Ecto neural progenitor cell (in vitro differentiated cells): Measurements from ENCODE around the gene UBXN2A.
A peak's percentile ranks its signal among the peaks of the same experiment; 100 is the strongest.
"Not testable (repeated sequence)": the region's sequence is repeated elsewhere in the genome, so short reads cannot be mapped to it uniquely, and the experiment has no call there.

Experiments used
- DNase-seq: peaks from one replicate; pipeline ENCODE4 v3.0.0-alpha.2; 2018; ENCODE audit warnings: low spot score

UBXN2A gene

GRCh38 chr2:23941644-23942043 lies 1.4 kb downstream of the UBXN2A start:
- DNase-seq: no peak

- DNase-seq: no peak
These were observed 3.4 kb downstream of the UBXN2A start for GRCh38 chr2:23943666-23944065.

- DNase-seq: peak; percentile 48
These were observed 4.3 kb downstream of the UBXN2A start for GRCh38 chr2:23944527-23944926.

GRCh38 chr2:23944976-23945375 lies 4.7 kb downstream of the UBXN2A start:
- no peak for DNase-seq

GRCh38 chr2:23947350-23947749 lies 7.1 kb downstream of the UBXN2A start:
- no peak for DNase-seq

- DNase-seq: not testable (repeated sequence)
These were observed 12.3 kb downstream of the UBXN2A start for GRCh38 chr2:23952558-23952957.

GRCh38 chr2:23953625-23954024 lies 13.4 kb downstream of the UBXN2A start:
- DNase-seq: no peak

- no peak for DNase-seq
These were observed 14.2 kb downstream of the UBXN2A start for GRCh38 chr2:23954325-23955014.

GRCh38 chr2:23967846-23968245 lies 27.6 kb downstream of the UBXN2A start:
- DNase-seq: no peak

GRCh38 chr2:23976883-23977282 lies 36.6 kb downstream of the UBXN2A start:
- DNase-seq: no peak

- DNase-seq: no peak
These were observed 48.1 kb downstream of the UBXN2A start for GRCh38 chr2:23988371-23988770.

GRCh38 chr2:23992931-23993330 lies 52.7 kb downstream of the UBXN2A start:
- no peak for DNase-seq

GRCh38 chr2:23993736-23994269 lies 53.5 kb downstream of the UBXN2A start:
- no peak for DNase-seq

GRCh38 chr2:23994567-23994966 lies 54.3 kb downstream of the UBXN2A start:
- DNase-seq: no peak

- no peak for DNase-seq
These were observed 67.4 kb downstream of the UBXN2A start for GRCh38 chr2:24007693-24008092.

GRCh38 chr2:24008672-24009366 lies 68.6 kb downstream of the UBXN2A start:
- no peak for DNase-seq

- DNase-seq: no peak
These were observed 69.1 kb downstream of the UBXN2A start for GRCh38 chr2:24009367-24009679.

- DNase-seq: peak; percentile 57
These were observed 69.6 kb downstream of the UBXN2A start, which contains the start of gene MFSD2B for GRCh38 chr2:24009680-24010476. Gene MFSD2B (plus strand): TSS chr2:24010085. CDS start chr2:24010097, 12 bp downstream.

- DNase-seq: no peak
These were observed 70.4 kb downstream of the UBXN2A start for GRCh38 chr2:24010477-24011249.

- no peak for DNase-seq
These were observed 71.2 kb downstream of the UBXN2A start for GRCh38 chr2:24011250-24012104.
